ENCODE results near the gene SIX3.

SIX3 gene

GRCh38 chr2:44929735-44930273, 11.7 kb upstream of the SIX3 start:
- DNase-seq (ENCODE audit: low spot score) = no peak
- no peak overlapping the region for H3K27ac ChIP-seq
- no peak for TF ChIP-seq CTCF (conservative IDR thresholded peaks at IDR 0.05; ENCODE audit: low read depth)
- POLR2A ChIA-PET (ENCODE audit: low non-redundant PET) = no interaction called here
- CTCF ChIA-PET = interaction anchor here (0.7 kb wide), 1 partner anchor 88 kb away, joined by 4 read pairs; no protein-coding TSS in a partner anchor

- H3K27ac ChIP-seq = no peak overlapping the region
- POLR2A ChIA-PET (ENCODE audit: low non-redundant PET) = no interaction called here
- CTCF ChIA-PET = interaction anchor here (1.1 kb wide), 1 partner anchor 507 kb away, joined by 3 read pairs; no protein-coding TSS in a partner anchor
- no peak for TF ChIP-seq CTCF (conservative IDR thresholded peaks at IDR 0.05; ENCODE audit: low read depth)
- no peak for DNase-seq (ENCODE audit: low spot score)
Measured at GRCh38 chr2:44930274-44931197, 11.0 kb upstream of the SIX3 start.

- no peak for TF ChIP-seq CTCF (conservative IDR thresholded peaks at IDR 0.05; ENCODE audit: low read depth)
- CTCF ChIA-PET = interaction anchor here (1.1 kb wide), 1 partner anchor 506 kb away, joined by 3 read pairs; no protein-coding TSS in a partner anchor
- DNase-seq (ENCODE audit: low spot score) = no peak
- POLR2A ChIA-PET (ENCODE audit: low non-redundant PET) = no interaction called here
- H3K27ac ChIP-seq = no peak overlapping the region
Measured at GRCh38 chr2:44931198-44931780, 10.2 kb upstream of the SIX3 start.

- H3K27ac ChIP-seq = no peak overlapping the region
- CTCF ChIA-PET = no interaction called here
- no peak for TF ChIP-seq CTCF (conservative IDR thresholded peaks at IDR 0.05; ENCODE audit: low read depth)
- POLR2A ChIA-PET (ENCODE audit: low non-redundant PET) = no interaction called here
- no peak for DNase-seq (ENCODE audit: low spot score)
Measured at GRCh38 chr2:44932079-44932478, 9.4 kb upstream of the SIX3 start.

GRCh38 chr2:44932564-44933392, 8.7 kb upstream of the SIX3 start:
- ChIA-PET CTCF (interaction anchor here (0.6 kb wide), 1 partner anchor 115 kb away, joined by 3 read pairs; no protein-coding TSS in a partner anchor), POLR2A (ENCODE audit: low non-redundant PET) (no interaction called here)
- no peak for TF ChIP-seq CTCF (conservative IDR thresholded peaks at IDR 0.05; ENCODE audit: low read depth)
- no peak for DNase-seq (ENCODE audit: low spot score)
- no peak overlapping the region for H3K27ac ChIP-seq

Data from RWPE1 (cell line).